Neuronal stem cell (in vitro differentiated cells): ENCODE results near the gene RADIL.

ENCODE experiments used
- DNase-seq: peaks from one replicate; pipeline ENCODE4 v3.0.0-alpha.2; 2013; ENCODE audit warnings: low spot score
- H2AFZ ChIP-seq: one replicate; pipeline ENCODE4 v1.6.1; 2013; ENCODE audit warnings: mild to moderate bottlenecking, low read length, inconsistent platforms
- H2AK5ac ChIP-seq: 2 replicates; pipeline ENCODE4 v1.6.1; 2013; ENCODE audit warnings: low read depth, mild to moderate bottlenecking, inconsistent platforms, low read length, moderate library complexity, mixed read lengths
- H2BK120ac ChIP-seq: 2 replicates; pipeline ENCODE4 v1.6.1; 2013; ENCODE audit warnings: low read depth, mild to moderate bottlenecking, inconsistent platforms, low read length, moderate library complexity, mixed read lengths
- H2BK12ac ChIP-seq: one replicate; pipeline ENCODE4 v1.6.1; 2013; ENCODE audit warnings: low read length, inconsistent platforms
- H2BK15ac ChIP-seq: 2 replicates; pipeline ENCODE4 v1.6.1; 2013; ENCODE audit warnings: mild to moderate bottlenecking, low read length, inconsistent platforms, mixed read lengths
- H2BK5ac ChIP-seq: one replicate; pipeline ENCODE4 v1.6.1; 2013; ENCODE audit warnings: inconsistent platforms, mild to moderate bottlenecking, low read length, moderate library complexity
- H3K14ac ChIP-seq: one replicate; pipeline ENCODE4 v1.6.1; 2013; ENCODE audit warnings: low read length, inconsistent platforms
- H3K18ac ChIP-seq: 2 replicates; pipeline ENCODE4 v1.6.1; 2013; ENCODE audit warnings: low read length, inconsistent platforms
- H3K23ac ChIP-seq: 2 replicates; pipeline ENCODE4 v1.6.1; 2013; ENCODE audit warnings: low read depth, mild to moderate bottlenecking, mixed read lengths, low read length, inconsistent platforms; ENCODE audit not compliant: poor library complexity
- H3K27ac ChIP-seq: replicated peaks from 3 replicates; pipeline ENCODE4 v1.5.1; 2013; ENCODE audit warnings: low read length, inconsistent platforms
- H3K27me3 ChIP-seq, 3 experiments: 2 replicates each; pipeline ENCODE4 v1.6.1; 2013; ENCODE audit warnings: low read length in 3 of 3, mild to moderate bottlenecking in 2 of 3, inconsistent platforms in 1 of 3, low read depth in 1 of 3, mixed read lengths in 1 of 3, moderate library complexity in 1 of 3; ENCODE audit not compliant: control insufficient read depth in 3 of 3, insufficient read depth in 3 of 3
- H3K36me3 ChIP-seq, 2 donors: replicated peaks in 1 of 2; 2 replicates each; pipeline ENCODE4 v1.6.1; 2013; ENCODE audit warnings: low read length in 2 of 2; ENCODE audit not compliant: control insufficient read depth in 2 of 2, insufficient read depth in 2 of 2
- H3K4ac ChIP-seq: 2 replicates; pipeline ENCODE4 v1.6.1; 2013; ENCODE audit warnings: inconsistent platforms, mild to moderate bottlenecking, low read length, moderate library complexity
- H3K4me1 ChIP-seq, 2 donors: 1 replicate in 1 of 2; 2 replicates in 1 of 2; pipeline ENCODE4 v1.6.1; 2013; ENCODE audit warnings: low read length in 2 of 2, low read depth in 1 of 2; ENCODE audit not compliant: control insufficient read depth in 2 of 2, insufficient read depth in 1 of 2
- H3K4me2 ChIP-seq: one replicate; pipeline ENCODE4 v1.6.1; 2013; ENCODE audit warnings: mild to moderate bottlenecking, low read length, inconsistent platforms; ENCODE audit not compliant: insufficient read depth, poor library complexity, severe bottlenecking
- H3K4me3 ChIP-seq, 2 donors: 2 replicates each; pipeline ENCODE4 v1.5.1; 2013; ENCODE audit warnings: low read length in 2 of 2, mild to moderate bottlenecking in 2 of 2, inconsistent platforms in 1 of 2, moderate library complexity in 1 of 2
- H3K79me1 ChIP-seq: one replicate; pipeline ENCODE4 v1.6.1; 2013; ENCODE audit warnings: low read depth, mild to moderate bottlenecking, inconsistent platforms, low read length, moderate library complexity
- H3K9ac ChIP-seq: one replicate; pipeline ENCODE4 v1.6.1; 2013; ENCODE audit warnings: mild to moderate bottlenecking, low read depth, low read length, inconsistent platforms; ENCODE audit not compliant: poor library complexity
- H3K9me3 ChIP-seq, 2 donors: replicated peaks in 1 of 2; 2 replicates each; pipeline versions ENCODE3 to v1.6.1; 2013; ENCODE audit warnings: low read length in 2 of 2, mild to moderate bottlenecking in 2 of 2, inconsistent platforms in 1 of 2, low read depth in 1 of 2, mixed read lengths in 1 of 2, moderate library complexity in 1 of 2; ENCODE audit not compliant: control insufficient read depth in 2 of 2, insufficient read depth in 1 of 2
- H4K8ac ChIP-seq: one replicate; pipeline ENCODE4 v1.6.1; 2013; ENCODE audit warnings: low read depth, mild to moderate bottlenecking, inconsistent platforms, low read length, moderate library complexity
- H4K91ac ChIP-seq: one replicate; pipeline ENCODE4 v1.6.1; 2013; ENCODE audit warnings: low read length, low read depth, mild to moderate bottlenecking, inconsistent platforms; ENCODE audit not compliant: poor library complexity
- WGBS, 2 donors: extraction: QIAGEN DNeasy Blood & Tissue Kit; methylation state at CpG; one replicate each; pipeline ENCODE4 v1.1.7; 2013; ENCODE audit warnings: missing lambda C conversion rate in 2 of 2, mixed read lengths in 1 of 2; ENCODE audit not compliant: insufficient read length in 2 of 2, insufficient replicate concordance in 1 of 2; ENCODE audit errors: extremely low coverage in 2 of 2; 5-methylcytosine and 5-hydroxymethylcytosine counted together

RADIL gene

GRCh38 chr7:4765776-4766490 lies 117.6 kb downstream of the RADIL start:
- no peak overlapping the region for H2BK12ac ChIP-seq
- no peaks in the 10 kb centered on the region for H3K27me3 ChIP-seq
- no peak overlapping the region for H2BK120ac ChIP-seq
- H3K9ac ChIP-seq, result peak overlapping the region; percentile 30
- no peak overlapping the region for H4K8ac ChIP-seq
- no peak overlapping the region for H3K27ac ChIP-seq
- H3K4me3 ChIP-seq, result peak overlapping the region in 1 of 2 donors; percentile 50
- H3K79me1 ChIP-seq, result peaks cover 4% of the 10 kb centered on the region
- no peaks in the 10 kb centered on the region for H3K4me1 ChIP-seq
- no peak overlapping the region for H2BK5ac ChIP-seq
- DNase-seq, result no peak
- H3K4me2 ChIP-seq, result no peak overlapping the region
- H2BK15ac ChIP-seq, result no peak overlapping the region
- H3K36me3 ChIP-seq, result peaks cover 34 to 78% of the 10 kb centered on the region in 2 donors
- no peak overlapping the region for H3K18ac ChIP-seq
- H3K14ac ChIP-seq, result no peak overlapping the region
- no peak overlapping the region for H2AFZ ChIP-seq
- no peak overlapping the region for H2AK5ac ChIP-seq
- H3K23ac ChIP-seq, result peak overlapping the region; percentile 31
- H4K91ac ChIP-seq, result no peak overlapping the region
- no CpG with 5 or more reads among the region's 23 CpGs for WGBS, 2 donors
- H3K9me3 ChIP-seq, result no peaks in the 10 kb centered on the region
- no peak overlapping the region for H3K4ac ChIP-seq

GRCh38 chr7:4764402-4765007 lies 119.0 kb downstream of the RADIL start:
- no peak overlapping the region for H3K27ac ChIP-seq
- H2AFZ ChIP-seq, result no peak overlapping the region
- no peaks in the 10 kb centered on the region for H3K4me1 ChIP-seq
- peaks cover 40 to 85% of the 10 kb centered on the region in 2 donors for H3K36me3 ChIP-seq
- no peak overlapping the region for H3K18ac ChIP-seq
- peak overlapping the region; percentile 17 for H4K8ac ChIP-seq
- H2BK5ac ChIP-seq, result peak overlapping the region; percentile 90
- no peaks in the 10 kb centered on the region for H3K9me3 ChIP-seq
- H2AK5ac ChIP-seq, result no peak overlapping the region
- no peaks in the 10 kb centered on the region for H3K27me3 ChIP-seq
- H2BK15ac ChIP-seq, result no peak overlapping the region
- no peak overlapping the region for H2BK120ac ChIP-seq
- peak overlapping the region; percentile 56 for H3K14ac ChIP-seq
- no peak for DNase-seq
- H2BK12ac ChIP-seq, result no peak overlapping the region
- no CpG with 5 or more reads among the region's 35 CpGs for WGBS, 2 donors
- H3K4me3 ChIP-seq, result peak overlapping the region in 1 of 2 donors; percentile 50
- no peak overlapping the region for H4K91ac ChIP-seq
- H3K4me2 ChIP-seq, result no peak overlapping the region
- H3K23ac ChIP-seq, result no peak overlapping the region
- H3K4ac ChIP-seq, result no peak overlapping the region
- H3K9ac ChIP-seq, result peak overlapping the region; percentile 63
- peaks cover 4% of the 10 kb centered on the region for H3K79me1 ChIP-seq

- no peak overlapping the region for H3K4ac ChIP-seq
- no peak overlapping the region for H3K9ac ChIP-seq
- H3K4me1 ChIP-seq, result no peaks in the 10 kb centered on the region
- no peak overlapping the region for H2BK12ac ChIP-seq
- no peak overlapping the region for H3K4me2 ChIP-seq
- H3K9me3 ChIP-seq, result no peaks in the 10 kb centered on the region
- no peak overlapping the region for H3K23ac ChIP-seq
- H2BK5ac ChIP-seq, result peak overlapping the region; percentile 48
- no CpG with 5 or more reads among the region's 21 CpGs for WGBS, 2 donors
- H4K91ac ChIP-seq, result no peak overlapping the region
- DNase-seq, result no peak
- H3K27ac ChIP-seq, result no peak overlapping the region
- no peak overlapping the region for H2BK120ac ChIP-seq
- no peak overlapping the region for H2BK15ac ChIP-seq
- peak overlapping the region; percentile 82 for H3K14ac ChIP-seq
- peaks cover 4% of the 10 kb centered on the region for H3K79me1 ChIP-seq
- no peaks in the 10 kb centered on the region for H3K27me3 ChIP-seq
- no peak overlapping the region for H3K18ac ChIP-seq
- H3K4me3 ChIP-seq, result no peak overlapping the region
- H2AK5ac ChIP-seq, result no peak overlapping the region
- no peak overlapping the region for H2AFZ ChIP-seq
- H4K8ac ChIP-seq, result no peak overlapping the region
- peaks cover 41 to 88% of the 10 kb centered on the region in 2 donors for H3K36me3 ChIP-seq
These were observed 119.7 kb downstream of the RADIL start for GRCh38 chr7:4763794-4764185.

- H3K4me1 ChIP-seq, result no peaks in the 10 kb centered on the region
- no peak overlapping the region for H4K8ac ChIP-seq
- H2AFZ ChIP-seq, result no peak overlapping the region
- H3K27me3 ChIP-seq, result no peaks in the 10 kb centered on the region
- peak overlapping the region; percentile 48 for H2BK5ac ChIP-seq
- H2BK12ac ChIP-seq, result no peak overlapping the region
- H3K4me2 ChIP-seq, result no peak overlapping the region
- no peak overlapping the region for H2BK15ac ChIP-seq
- no peak overlapping the region for H2AK5ac ChIP-seq
- no peak overlapping the region for H3K9ac ChIP-seq
- WGBS, 2 donors, result no CpG with 5 or more reads among the region's 32 CpGs
- no peak overlapping the region for H3K14ac ChIP-seq
- H3K9me3 ChIP-seq, result no peaks in the 10 kb centered on the region
- no peak overlapping the region for H3K27ac ChIP-seq
- no peak overlapping the region for H4K91ac ChIP-seq
- peaks cover 45 to 89% of the 10 kb centered on the region in 2 donors for H3K36me3 ChIP-seq
- no peak overlapping the region for H3K18ac ChIP-seq
- peaks cover 2% of the 10 kb centered on the region for H3K79me1 ChIP-seq
- H2BK120ac ChIP-seq, result no peak overlapping the region
- no peak for DNase-seq
- peak overlapping the region; percentile 31 for H3K23ac ChIP-seq
- no peak overlapping the region for H3K4ac ChIP-seq
- no peak overlapping the region for H3K4me3 ChIP-seq
These were observed 120.3 kb downstream of the RADIL start for GRCh38 chr7:4763091-4763793.
